Lung (tissue), 12 donors: ENCODE measurements around the gene FAIM2. TPM values are rescaled to one million over a fixed set of nuclear protein-coding genes. Genes with fewer than 3 reads are reported as not detected.

Experiments
- ATAC-seq: fragments of 200-7000 bp; cut with Tn5 transposase; one replicate; pipeline ENCODE4 v1.9.1; 2020; ENCODE audit warnings: moderate number of reproducible peaks; ENCODE audit not compliant: insufficient read depth, low FRiP score
- DNase-seq, 3 donors: peaks; one replicate each; pipeline ENCODE4 v3.0.0-alpha.2; 2013 to 2017
- H3K27ac ChIP-seq, 2 donors: one replicate each; pipeline ENCODE4 v1.5.1; 2013; ENCODE audit warnings: mild to moderate bottlenecking in 2 of 2, moderate library complexity in 2 of 2, control low read depth in 1 of 2, inconsistent platforms in 1 of 2, low read depth in 1 of 2, low read length in 1 of 2
- H3K27me3 ChIP-seq, 3 donors: one replicate each; pipeline ENCODE4 v1.5.1; 2013; ENCODE audit warnings: low read length in 2 of 3; ENCODE audit not compliant: control insufficient read depth in 3 of 3, insufficient read depth in 3 of 3
- H3K36me3 ChIP-seq, 4 donors: one replicate each; pipeline ENCODE4 v1.5.1; 2013; ENCODE audit warnings: low read length in 4 of 4, mild to moderate bottlenecking in 1 of 4, moderate library complexity in 1 of 4; ENCODE audit not compliant: control insufficient read depth in 4 of 4, insufficient read depth in 4 of 4
- H3K4me1 ChIP-seq, 5 donors: one replicate each; pipeline ENCODE4 v1.5.1; 2013; ENCODE audit warnings: low read length in 5 of 5, mild to moderate bottlenecking in 2 of 5, moderate library complexity in 1 of 5; ENCODE audit not compliant: control insufficient read depth in 5 of 5, insufficient read depth in 5 of 5
- H3K4me3 ChIP-seq: one replicate; pipeline ENCODE4 v1.5.1; 2013; ENCODE audit warnings: mild to moderate bottlenecking, control low read depth, moderate library complexity
- H3K9ac ChIP-seq, 2 donors: one replicate each; pipeline ENCODE4 v1.5.1; 2013; ENCODE audit warnings: low read length in 2 of 2, control low read depth in 1 of 2; ENCODE audit not compliant: insufficient read depth in 1 of 2
- H3K9me3 ChIP-seq, 4 donors: one replicate each; pipeline ENCODE4 v1.5.1; 2013; ENCODE audit warnings: low read length in 3 of 4, mild to moderate bottlenecking in 1 of 4, moderate library complexity in 1 of 4; ENCODE audit not compliant: control insufficient read depth in 4 of 4, insufficient read depth in 3 of 4
- CTCF ChIP-seq: IDR thresholded peaks from 2 replicates; pipeline ENCODE4 v1.5.1; 2012; ENCODE audit warnings: mild to moderate bottlenecking; ENCODE audit errors: control extremely low read depth, extremely low read depth
- WGBS, 2 donors: extraction: QIAGEN DNeasy Blood & Tissue Kit; methylation state at CpG; one replicate each; pipeline ENCODE4 v1.1.7; 2013; 5-methylcytosine and 5-hydroxymethylcytosine counted together
- polyA plus RNA-seq, 2 donors: library from polyadenylated mRNA; stranded (reverse); fragments of 200-250 nt; gene quantifications; one replicate each; pipeline ENCODE4 v1.2.1, GENCODE V29; 2013
- total RNA-seq, 2 donors: library from RNA; depleted of rRNA in 1 of 2; stranded (reverse); fragments of >200 nt in 1 of 2; gene quantifications; one replicate each; pipeline ENCODE4 v1.2.1, GENCODE V29; 2014 to 2021
- donor health status: control.
- donor health status: control.
- donor health status: Bipolar disorder and iron deficiency.
- donor health status: healthy.
- donor health status: DM: yes; HTN: yes; CAD: no.

Gene FAIM2
- total and polyA plus RNA-seq, 4 donors: 0.46 to 1.4 (median 0.55) TPM

GRCh38 chr12:49825971-49826421 lies 77.7 kb downstream of the FAIM2 start:
- no peaks in the 10 kb centered on the region for H3K27me3 ChIP-seq
- ATAC-seq (no peak), DNase-seq (peak; percentile 67 to 82 (median 68))
- TF ChIP-seq CTCF: no peak
- no peak overlapping the region for H3K4me3 ChIP-seq
- no peaks in the 10 kb centered on the region for H3K9me3 ChIP-seq
- no peak overlapping the region for H3K9ac ChIP-seq
- peaks cover 0 to 6% (median 3%) of the 10 kb centered on the region in 4 donors for H3K36me3 ChIP-seq
- peak overlapping the region; percentile 39 to 63 for H3K27ac ChIP-seq
- 73 to 80% methylated on average over 4 of the region's 4 CpGs for WGBS, 2 donors
- H3K4me1 ChIP-seq: peaks cover 14 to 38% (median 22%) of the 10 kb centered on the region in 5 donors

- Histone ChIP-seq H3K27me3 (no peaks in the 10 kb centered on the region), H3K9me3 (no peaks in the 10 kb centered on the region), H3K9ac (peak overlapping the region in 1 of 2 donors; percentile 42), H3K36me3 (peaks cover 0 to 6% (median 3%) of the 10 kb centered on the region in 4 donors), H3K27ac (peak overlapping the region in 1 of 2 donors; percentile 63), H3K4me3 (no peak overlapping the region), H3K4me1 (peaks cover 14 to 38% (median 22%) of the 10 kb centered on the region in 5 donors)
- no peak for TF ChIP-seq CTCF
- ATAC-seq: no peak
- WGBS, 2 donors: 44 to 55% methylated on average over 5 of the region's 5 CpGs
- DNase-seq: peak; percentile 24 to 50 (median 38)
Measured at GRCh38 chr12:49825360-49825970, 78.2 kb downstream of the FAIM2 start.

GRCh38 chr12:49824895-49825294 lies 78.8 kb downstream of the FAIM2 start:
- Histone ChIP-seq H3K9ac (no peak overlapping the region), H3K4me1 (peaks cover 14 to 38% (median 22%) of the 10 kb centered on the region in 5 donors), H3K27me3 (no peaks in the 10 kb centered on the region), H3K27ac (peak overlapping the region; percentile 53 to 63), H3K4me3 (no peak overlapping the region), H3K9me3 (no peaks in the 10 kb centered on the region), H3K36me3 (peaks cover 0 to 6% (median 3%) of the 10 kb centered on the region in 4 donors)
- WGBS, 2 donors: 42 to 66% methylated on average over 4 of the region's 4 CpGs
- no peak for TF ChIP-seq CTCF
- no peak for DNase-seq
- no peak for ATAC-seq
